Thyroid gland (tissue), 4 donors: ENCODE data around the gene CNRIP1. TPM values are rescaled to one million over a fixed set of nuclear protein-coding genes. Genes with fewer than 3 reads are reported as not detected.

Experiments
- DNase-seq, 2 donors: peaks; one replicate each; pipeline ENCODE4 v3.0.0-alpha.2; 2019
- H3K27ac ChIP-seq, 3 donors: fragments of 200-600 bp; sonication (generic); 1 replicate in 2 of 3; 2 replicates in 1 of 3; pipeline ENCODE4 v1.5.1; 2016 to 2019; ENCODE audit warnings: mild to moderate bottlenecking in 1 of 3, moderate library complexity in 1 of 3
- H3K27me3 ChIP-seq: fragments of 200-600 bp; sonication (generic); one replicate; pipeline ENCODE4 v1.5.1; 2019
- H3K36me3 ChIP-seq, 2 donors: fragments of 200-600 bp; sonication (generic); one replicate each; pipeline ENCODE4 v1.5.1; 2016 to 2019
- H3K4me1 ChIP-seq, 2 donors: fragments of 200-600 bp; sonication (generic); one replicate each; pipeline ENCODE4 v1.5.1; 2017 to 2019
- H3K4me3 ChIP-seq, 3 donors: fragments of 200-600 bp; sonication (generic); replicated peaks in 1 of 3; 1 replicate in 2 of 3; 2 replicates in 1 of 3; pipeline ENCODE4 v1.5.1; 2016; ENCODE audit warnings: mild to moderate bottlenecking in 1 of 3
- H3K9me3 ChIP-seq: fragments of 200-600 bp; sonication (generic); one replicate; pipeline ENCODE4 v1.5.1; 2017
- CTCF ChIP-seq, 6 experiments: fragments of 200-600 bp in 3 of 6; fragments of 450-650 bp in 3 of 6; sonication (generic) in 3 of 6; IDR thresholded peaks; one replicate each; pipeline ENCODE4 v1.5.1; 2016 to 2019; ENCODE audit warnings: antibody characterized with exemption in 6 of 6, mild to moderate bottlenecking in 2 of 6, inconsistent platforms in 1 of 6, moderate library complexity in 1 of 6
- POLR2A ChIP-seq, 2 donors: fragments of 450-650 bp; IDR thresholded peaks; one replicate each; pipeline ENCODE4 v1.6.1; 2017; ENCODE audit warnings: antibody characterized with exemption in 2 of 2, mild to moderate bottlenecking in 2 of 2, moderate library complexity in 1 of 2
- WGBS, 2 donors: methylation state at CpG; one replicate each; pipeline ENCODE4 v1.1.5; 2017; 5-methylcytosine and 5-hydroxymethylcytosine counted together
- intact Hi-C: fragments of 100-400 bp; cut with DNase I; formaldehyde crosslinking; loops from one replicate; pipeline ENCODE4 v1.15.1; 2023
- total RNA-seq, 4 donors: library from RNA; depleted of rRNA; stranded (reverse); fragments of >200 nt; gene quantifications; one replicate each; pipeline ENCODE4 v1.2.3, GENCODE V29; 2016

CNRIP1 gene
- total RNA-seq, 4 donors from 2014 or later, result 2.5 to 25.7 (median 17.1) TPM

DNA sequence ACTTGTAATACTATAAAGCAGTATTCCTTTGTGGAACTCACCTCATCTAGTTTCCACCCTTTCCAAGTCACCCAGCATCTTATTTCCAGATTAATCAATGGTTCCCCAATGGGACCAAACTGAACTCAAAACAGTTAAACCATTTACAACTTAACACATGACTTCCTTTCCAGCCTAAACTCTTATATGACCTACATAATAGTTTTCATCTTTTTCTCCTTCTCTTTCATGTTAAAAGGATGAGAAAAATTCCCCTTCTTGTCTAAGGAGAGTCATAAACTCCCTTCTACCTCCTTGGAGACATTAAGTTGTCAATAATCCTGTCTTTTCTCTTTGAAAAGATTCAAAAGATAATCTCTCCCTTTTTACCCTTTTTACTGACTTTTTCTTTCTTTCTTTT is 74.1 kb downstream of the CNRIP1 start:
- TF ChIP-seq CTCF (IDR thresholded peaks at IDR 0.05) (no peak), POLR2A (IDR thresholded peaks at IDR 0.05) (no peak)
- no peaks in the 10 kb centered on the region for H3K27me3 ChIP-seq
- intact Hi-C loops, result no loop called here
- H3K9me3 ChIP-seq, result no peaks in the 10 kb centered on the region
- H3K4me1 ChIP-seq, result peaks cover 41 to 49% of the 10 kb centered on the region in 2 donors
- no peaks in the 10 kb centered on the region for H3K36me3 ChIP-seq
- DNase-seq, result no peak
- H3K4me3 ChIP-seq, result no peak overlapping the region
- H3K27ac ChIP-seq, result no peak overlapping the region

GRCh38 chr2:68245066-68245465 is 74.7 kb downstream of the CNRIP1 start:
- 96 to 100% methylated on average over 4 of the region's 4 CpGs for WGBS, 2 donors
- peaks cover 37 to 45% of the 10 kb centered on the region in 2 donors for H3K4me1 ChIP-seq

GRCh38 chr2:68244456-68244855 is 75.3 kb downstream of the CNRIP1 start:
- Histone ChIP-seq H3K4me1 (peaks cover 31 to 50% of the 10 kb centered on the region in 2 donors), H3K9me3 (no peaks in the 10 kb centered on the region), H3K27ac (no peak overlapping the region), H3K27me3 (no peaks in the 10 kb centered on the region), H3K36me3 (no peaks in the 10 kb centered on the region), H3K4me3 (no peak overlapping the region)
- no peak for DNase-seq
- WGBS, 2 donors, result 58 to 74% methylated on average over 2 of the region's 2 CpGs
- intact Hi-C loops, result loop anchor here (5.0 kb wide), 1 partner anchor 42 kb away; no protein-coding TSS in a partner anchor
- TF ChIP-seq CTCF (IDR thresholded peaks at IDR 0.05) (peak in 2 of 6 experiments; percentile 7 to 23), POLR2A (IDR thresholded peaks at IDR 0.05) (no peak)

More at GRCh38 chr2:68245066-68245465, 74.7 kb downstream of the CNRIP1 start:
- H3K27ac ChIP-seq, result no peak overlapping the region
- H3K27me3 ChIP-seq, result no peaks in the 10 kb centered on the region
- DNase-seq, result no peak
- intact Hi-C loops, result no loop called here
- TF ChIP-seq CTCF (IDR thresholded peaks at IDR 0.05) (no peak), POLR2A (IDR thresholded peaks at IDR 0.05) (no peak)
- H3K4me3 ChIP-seq, result no peak overlapping the region
- no peaks in the 10 kb centered on the region for H3K36me3 ChIP-seq
- no peaks in the 10 kb centered on the region for H3K9me3 ChIP-seq

Other genes with a start within 250 kb of the CNRIP1 start
- 10 to 100 TPM; 13.2 to 23.2 (median 18.5) TPM for gene PNO1, start 162.1 kb downstream of the CNRIP1 start, total RNA-seq
- gene PPP3R1, start 67.4 kb downstream of the CNRIP1 start, total RNA-seq, result 10 to 100 TPM; 29.4 to 35.1 (median 31.4) TPM
- gene PLEK, start 45.3 kb upstream of the CNRIP1 start, total RNA-seq, result 10 to 100 TPM in 2 of 4 donors, 1 to 10 TPM in 2; 3.4 to 12.0 (median 7.9) TPM
- gene FBXO48, start 147.3 kb upstream of the CNRIP1 start, total RNA-seq, result 1 to 10 TPM in 2 of 4 donors, under 1 TPM in 2; 0.63 to 1.8 (median 1.0) TPM
- gene APLF, start 147.6 kb upstream of the CNRIP1 start, total RNA-seq, result 10 to 100 TPM in 2 of 4 donors, 1 to 10 TPM in 2; 8.7 to 12.9 (median 9.6) TPM